Adrenal gland (tissue), 5 donors: ENCODE measurements around the gene MOB4.
"Not testable (repeated sequence)": the region's sequence is repeated elsewhere in the genome, so short reads cannot be mapped to it uniquely, and the experiment has no call there.

Source experiments
- POLR2A ChIP-seq, 2 donors: fragments of 450-650 bp; IDR thresholded peaks; one replicate each; pipeline ENCODE4 v1.6.1; 2017; ENCODE audit warnings: antibody characterized with exemption in 2 of 2, mild to moderate bottlenecking in 2 of 2, moderate library complexity in 1 of 2
- TF ChIP-seq, protein P1 (sequence below), 6 experiments: fragments of 450-650 bp in 4 of 6; fragments of 200-600 bp in 2 of 6; sonication (generic) in 1 of 6; IDR thresholded peaks; 1 replicate in 5 of 6; 2 replicates in 1 of 6; pipeline versions ENCODE4 v1.5.1 to v1.8.0; 2016 to 2021; ENCODE audit warnings: antibody characterized with exemption in 6 of 6, mild to moderate bottlenecking in 2 of 6, moderate library complexity in 1 of 6
- donor health status: DM: no; HTN: no; CAD: no.

DNA sequence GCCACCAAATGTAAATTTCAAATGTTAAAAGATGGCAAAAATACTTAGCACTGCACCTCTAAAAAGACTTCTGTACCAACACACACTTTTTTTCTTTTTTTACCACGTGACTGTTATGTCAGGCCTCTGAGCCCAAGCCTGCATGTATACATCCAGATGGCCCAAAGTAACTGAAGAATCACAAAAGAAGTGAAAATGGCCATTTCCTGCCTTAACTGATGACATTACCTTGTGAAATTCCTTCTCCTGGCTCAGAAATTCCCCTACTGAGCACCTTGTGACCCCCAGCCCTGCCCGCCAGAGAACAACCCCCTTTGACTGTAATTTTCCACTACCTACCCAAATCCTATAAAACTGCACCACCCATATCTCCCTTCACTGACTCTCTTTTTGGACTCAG lies 62.4 kb downstream of the MOB4 start:
- TF ChIP-seq, protein P1, sequence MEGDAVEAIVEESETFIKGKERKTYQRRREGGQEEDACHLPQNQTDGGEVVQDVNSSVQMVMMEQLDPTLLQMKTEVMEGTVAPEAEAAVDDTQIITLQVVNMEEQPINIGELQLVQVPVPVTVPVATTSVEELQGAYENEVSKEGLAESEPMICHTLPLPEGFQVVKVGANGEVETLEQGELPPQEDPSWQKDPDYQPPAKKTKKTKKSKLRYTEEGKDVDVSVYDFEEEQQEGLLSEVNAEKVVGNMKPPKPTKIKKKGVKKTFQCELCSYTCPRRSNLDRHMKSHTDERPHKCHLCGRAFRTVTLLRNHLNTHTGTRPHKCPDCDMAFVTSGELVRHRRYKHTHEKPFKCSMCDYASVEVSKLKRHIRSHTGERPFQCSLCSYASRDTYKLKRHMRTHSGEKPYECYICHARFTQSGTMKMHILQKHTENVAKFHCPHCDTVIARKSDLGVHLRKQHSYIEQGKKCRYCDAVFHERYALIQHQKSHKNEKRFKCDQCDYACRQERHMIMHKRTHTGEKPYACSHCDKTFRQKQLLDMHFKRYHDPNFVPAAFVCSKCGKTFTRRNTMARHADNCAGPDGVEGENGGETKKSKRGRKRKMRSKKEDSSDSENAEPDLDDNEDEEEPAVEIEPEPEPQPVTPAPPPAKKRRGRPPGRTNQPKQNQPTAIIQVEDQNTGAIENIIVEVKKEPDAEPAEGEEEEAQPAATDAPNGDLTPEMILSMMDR (IDR thresholded peaks at IDR 0.05) = not testable (repeated sequence)
- not testable (repeated sequence) for TF ChIP-seq POLR2A (IDR thresholded peaks at IDR 0.05)
